Adrenal gland (tissue), 12 donors: ENCODE results near the gene ARHGAP31. TPM values are rescaled to one million over a fixed set of nuclear protein-coding genes. Genes with fewer than 3 reads are reported as not detected.

Source experiments
- DNase-seq, 7 donors: peaks; one replicate each; pipeline ENCODE4 v3.0.0-alpha.2; 2019 to 2020
- H3K27ac ChIP-seq, 5 donors: fragments of 200-600 bp; sonication (generic) in 4 of 5; 1 replicate in 3 of 5; 2 replicates in 2 of 5; pipeline versions ENCODE4 v1.5.1 to v1.8.0; 2016 to 2020; ENCODE audit warnings: mild to moderate bottlenecking in 1 of 5
- H3K27me3 ChIP-seq: fragments of 200-600 bp; 2 replicates; pipeline ENCODE4 v1.8.0; 2021
- H3K36me3 ChIP-seq, 2 donors: fragments of 200-600 bp; replicated peaks in 1 of 2; 1 replicate in 1 of 2; 2 replicates in 1 of 2; pipeline versions ENCODE4 v1.5.1 to v1.8.0; 2018 to 2022
- H3K4me1 ChIP-seq, 2 donors: fragments of 200-600 bp; replicated peaks in 1 of 2; 1 replicate in 1 of 2; 2 replicates in 1 of 2; pipeline versions ENCODE4 v1.5.1 to v1.8.0; 2018 to 2021
- H3K4me3 ChIP-seq, 4 donors: fragments of 200-600 bp; sonication (generic) in 3 of 4; one replicate each; pipeline ENCODE4 v1.5.1; 2016 to 2018
- H3K9me3 ChIP-seq, 3 donors: fragments of 200-600 bp; sonication (generic) in 1 of 3; replicated peaks in 1 of 3; 1 replicate in 2 of 3; 2 replicates in 1 of 3; pipeline versions ENCODE4 v1.5.1 to v1.8.0; 2016 to 2021
- POLR2A ChIP-seq, 2 donors: fragments of 450-650 bp; IDR thresholded peaks; one replicate each; pipeline ENCODE4 v1.6.1; 2017; ENCODE audit warnings: antibody characterized with exemption in 2 of 2, mild to moderate bottlenecking in 2 of 2, moderate library complexity in 1 of 2
- WGBS, 4 donors: extraction: QIAGEN DNeasy Blood & Tissue Kit in 2 of 4; methylation state at CpG; one replicate each; pipeline versions ENCODE4 v1.1.5 to v1.1.7; 2013 to 2017; 5-methylcytosine and 5-hydroxymethylcytosine counted together
- intact Hi-C, 2 donors: fragments of 100-400 bp; cut with DNase I; formaldehyde crosslinking; loops; one replicate each; pipeline versions ENCODE4 v1.14.1 to v1.15.0; 2022 to 2023
- polyA plus RNA-seq, 3 donors: library from polyadenylated mRNA; stranded (reverse); fragments of 200-250 nt in 2 of 3; fragments of 350-450 nt in 1 of 3; fragmentation: Illumina TruSeq in 1 of 3; extraction: RNeasy Lipid Tissue Mini Kit (QIAGEN cat#74804) in 1 of 3; gene quantifications; one replicate each; pipeline ENCODE4 v1.2.3, GENCODE V29; 2013 to 2014
- total RNA-seq, 9 donors: library from RNA; depleted of rRNA in 4 of 9; stranded (reverse); fragments of >200 nt in 4 of 9; fragments of 120-200 nt in 1 of 9; fragmentation: NEBNext Ultra II Directional in 1 of 9; extraction: Animal tissue kit (Norgen Biotek cat#: 25700) in 1 of 9; gene quantifications; one replicate each; pipeline versions ENCODE4 v1.1.0 to v1.2.4, GENCODE V29; 2013 to 2023
- TF ChIP-seq, protein P1 (sequence below), 6 experiments: fragments of 450-650 bp in 4 of 6; fragments of 200-600 bp in 2 of 6; sonication (generic) in 1 of 6; IDR thresholded peaks; 1 replicate in 5 of 6; 2 replicates in 1 of 6; pipeline versions ENCODE4 v1.5.1 to v1.8.0; 2016 to 2021; ENCODE audit warnings: antibody characterized with exemption in 6 of 6, mild to moderate bottlenecking in 2 of 6, moderate library complexity in 1 of 6
- donor health status: healthy with polysubstance abuse.
- donor health status: Bipolar disorder and iron deficiency.
- donor health status: DM: yes; HTN: yes; CAD: no.
- donor health status: DM: no; HTN: no; CAD: no.
- donor health status: DM: no; HTN: no; CAD: no.
- donor health status: DM: yes; HTN: yes; CAD: no.

Gene ARHGAP31
- total and polyA plus RNA-seq, 12 donors, result 2.9 to 21.8 (median 9.4) TPM

- peaks cover 0 to 7% of the 10 kb centered on the region in 2 donors for H3K4me1 ChIP-seq
- no peaks in the 10 kb centered on the region for H3K36me3 ChIP-seq
- no peak overlapping the region for H3K4me3 ChIP-seq
- peaks cover 0 to 10% (median 6%) of the 10 kb centered on the region in 3 donors for H3K9me3 ChIP-seq
- TF ChIP-seq, protein P1, sequence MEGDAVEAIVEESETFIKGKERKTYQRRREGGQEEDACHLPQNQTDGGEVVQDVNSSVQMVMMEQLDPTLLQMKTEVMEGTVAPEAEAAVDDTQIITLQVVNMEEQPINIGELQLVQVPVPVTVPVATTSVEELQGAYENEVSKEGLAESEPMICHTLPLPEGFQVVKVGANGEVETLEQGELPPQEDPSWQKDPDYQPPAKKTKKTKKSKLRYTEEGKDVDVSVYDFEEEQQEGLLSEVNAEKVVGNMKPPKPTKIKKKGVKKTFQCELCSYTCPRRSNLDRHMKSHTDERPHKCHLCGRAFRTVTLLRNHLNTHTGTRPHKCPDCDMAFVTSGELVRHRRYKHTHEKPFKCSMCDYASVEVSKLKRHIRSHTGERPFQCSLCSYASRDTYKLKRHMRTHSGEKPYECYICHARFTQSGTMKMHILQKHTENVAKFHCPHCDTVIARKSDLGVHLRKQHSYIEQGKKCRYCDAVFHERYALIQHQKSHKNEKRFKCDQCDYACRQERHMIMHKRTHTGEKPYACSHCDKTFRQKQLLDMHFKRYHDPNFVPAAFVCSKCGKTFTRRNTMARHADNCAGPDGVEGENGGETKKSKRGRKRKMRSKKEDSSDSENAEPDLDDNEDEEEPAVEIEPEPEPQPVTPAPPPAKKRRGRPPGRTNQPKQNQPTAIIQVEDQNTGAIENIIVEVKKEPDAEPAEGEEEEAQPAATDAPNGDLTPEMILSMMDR (IDR thresholded peaks at IDR 0.05), result no peak
- no peaks in the 10 kb centered on the region for H3K27me3 ChIP-seq
- H3K27ac ChIP-seq, result no peak overlapping the region
- intact Hi-C loops, result no loop called here
- WGBS, 4 donors, result 67 to 100% (median 79%) methylated on average over 1 to 3 of the region's 3 CpGs
- no peak for DNase-seq
Measured at GRCh38 chr3:119288669-119289403, 5.3 kb upstream of the ARHGAP31 start.

DNA sequence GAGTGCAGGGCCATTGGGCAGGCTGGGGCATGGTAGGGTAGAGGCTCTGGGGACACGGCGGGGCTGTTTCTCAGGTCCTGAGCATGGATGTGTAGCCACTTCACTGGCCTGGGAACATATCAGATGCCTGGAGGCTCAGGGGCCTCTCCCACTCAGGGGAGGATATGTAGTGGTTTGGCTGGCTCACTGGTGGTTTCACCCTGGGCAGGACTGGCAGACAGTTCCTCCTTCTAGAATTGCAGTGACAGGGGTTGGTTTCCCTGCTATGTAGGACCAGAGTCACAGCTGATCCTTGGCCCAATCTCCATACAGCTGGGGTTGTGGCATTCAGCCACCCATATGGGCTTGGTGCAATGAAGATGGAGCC, 4.8 kb upstream of the ARHGAP31 start:
- intact Hi-C loops, result no loop called here
- Histone ChIP-seq H3K36me3 (no peaks in the 10 kb centered on the region), H3K9me3 (peaks cover 0 to 10% (median 6%) of the 10 kb centered on the region in 3 donors), H3K27ac (no peak overlapping the region), H3K4me3 (no peak overlapping the region), H3K27me3 (no peaks in the 10 kb centered on the region), H3K4me1 (peaks cover 0 to 7% of the 10 kb centered on the region in 2 donors)
- WGBS, 4 donors, result 80 to 86% (median 83%) methylated on average over 2 of the region's 2 CpGs
- TF ChIP-seq POLR2A (IDR thresholded peaks at IDR 0.05), result no peak
- TF ChIP-seq, protein P1 (IDR thresholded peaks at IDR 0.05), result no peak
- peak in 1 of 7 donors; percentile 18 for DNase-seq

DNA sequence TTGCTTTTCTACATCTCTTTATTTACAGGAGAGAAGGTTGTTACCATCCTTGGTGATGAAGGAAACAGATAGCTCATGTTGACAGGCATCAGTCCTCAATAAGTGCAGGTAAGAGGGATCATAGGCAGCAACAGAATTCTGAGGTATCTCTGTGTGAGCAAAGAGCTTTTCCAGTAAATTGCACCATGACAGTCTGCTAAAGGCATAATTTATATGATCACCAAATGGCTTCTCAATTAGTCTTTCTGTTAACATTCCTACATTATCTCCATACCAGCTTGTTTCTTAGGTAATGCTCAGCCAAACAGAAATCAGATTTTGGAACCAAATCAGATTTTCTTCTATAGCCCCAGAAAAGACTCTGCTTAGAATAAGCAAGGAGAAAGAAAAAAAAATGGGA, 3.6 kb upstream of the ARHGAP31 start:
- intact Hi-C loops, result no loop called here
- TF ChIP-seq POLR2A (IDR thresholded peaks at IDR 0.05), result no peak
- TF ChIP-seq, protein P1 (IDR thresholded peaks at IDR 0.05), result no peak
- Histone ChIP-seq H3K36me3 (no peaks in the 10 kb centered on the region), H3K27me3 (no peaks in the 10 kb centered on the region), H3K4me3 (no peak overlapping the region), H3K4me1 (peaks cover 0 to 7% of the 10 kb centered on the region in 2 donors), H3K9me3 (peaks cover 0 to 10% (median 6%) of the 10 kb centered on the region in 3 donors), H3K27ac (no peak overlapping the region)
- DNase-seq, result no peak

DNA sequence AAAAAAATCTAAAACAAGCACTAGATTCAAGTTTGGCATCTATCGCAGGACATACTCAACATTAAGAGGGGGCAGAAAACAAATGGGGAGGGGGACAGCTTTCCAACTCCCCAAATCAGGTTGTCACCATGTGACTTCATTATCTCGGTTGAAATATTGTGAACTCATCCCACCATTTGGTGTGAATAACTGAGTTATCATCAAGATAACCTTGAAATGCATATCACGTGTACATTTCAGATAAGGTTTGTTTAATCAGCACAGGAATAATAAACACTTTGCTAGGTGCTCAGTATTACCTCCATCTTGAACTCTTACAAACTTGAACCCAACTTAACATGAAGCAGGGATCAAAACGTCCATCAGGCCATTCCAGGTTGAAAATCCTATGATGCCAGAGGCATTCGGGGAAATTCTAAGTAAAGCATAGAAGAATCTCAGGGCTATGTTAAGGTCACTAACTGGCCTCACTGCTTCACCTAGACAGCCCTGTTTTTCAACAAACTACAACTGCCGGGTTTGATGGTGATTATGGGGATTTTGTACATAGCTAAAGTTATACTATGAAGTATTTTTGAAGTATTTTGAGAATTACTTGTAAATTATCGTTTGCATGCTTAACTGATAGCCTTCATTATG, 3.0 kb upstream of the ARHGAP31 start:
- H3K36me3 ChIP-seq, result no peaks in the 10 kb centered on the region
- TF ChIP-seq, protein P1 (IDR thresholded peaks at IDR 0.05), result no peak
- no peak for TF ChIP-seq POLR2A (IDR thresholded peaks at IDR 0.05)
- WGBS, 4 donors, result 62 to 74% (median 70%) methylated on average over 7 of the region's 7 CpGs
- DNase-seq, result no peak
- peaks cover 0 to 12% of the 10 kb centered on the region in 2 donors for H3K4me1 ChIP-seq
- H3K27me3 ChIP-seq, result no peaks in the 10 kb centered on the region
- H3K27ac ChIP-seq, result no peak overlapping the region
- H3K9me3 ChIP-seq, result peaks cover 0 to 6% (median 6%) of the 10 kb centered on the region in 3 donors
- intact Hi-C loops, result no loop called here
- H3K4me3 ChIP-seq, result no peak overlapping the region
